Cardiac muscle cell (in vitro differentiated cells and primary cell): ENCODE data around the gene ALPL. TPM values are rescaled to one million over a fixed set of nuclear protein-coding genes. Genes with fewer than 3 reads are reported as not detected.
A peak's percentile ranks its signal among the peaks of the same experiment; 100 is the strongest.
"Not testable (repeated sequence)": the region's sequence is repeated elsewhere in the genome, so short reads cannot be mapped to it uniquely, and the experiment has no call there.

ENCODE experiments used
- DNase-seq, 2 donors: peaks; one replicate each; pipeline versions ENCODE4 v3.0.0 to v3.0.0-alpha.2; 2010 to 2017; ENCODE audit warnings: low read depth in 1 of 2, low spot score in 1 of 2
- H3K27ac ChIP-seq: fragments of 200-600 bp; sonication (generic); 2 replicates; pipeline ENCODE4 v1.5.1; 2016
- H3K27me3 ChIP-seq: fragments of 200-600 bp; sonication (generic); 2 replicates; pipeline ENCODE4 v1.6.0; 2016; ENCODE audit warnings: control low read depth
- H3K36me3 ChIP-seq: fragments of 200-600 bp; sonication (generic); 2 replicates; pipeline ENCODE4 v1.5.1; 2016; ENCODE audit warnings: control low read depth
- H3K4me1 ChIP-seq: fragments of 200-600 bp; sonication (generic); 2 replicates; pipeline ENCODE4 v1.8.1; 2017; ENCODE audit warnings: low read depth, mild to moderate bottlenecking, mixed run types
- H3K4me3 ChIP-seq: fragments of 200-600 bp; sonication (generic); 2 replicates; pipeline ENCODE4 v1.5.1; 2016; ENCODE audit warnings: mild to moderate bottlenecking
- H3K9me3 ChIP-seq: fragments of 200-600 bp; sonication (generic); 2 replicates; pipeline ENCODE4 v1.5.1; 2017; ENCODE audit warnings: low read depth, mild to moderate bottlenecking, control low read depth
- CTCF ChIP-seq: IDR thresholded peaks from 2 replicates; pipeline ENCODE4 v1.5.1; 2012; ENCODE audit warnings: low read depth, mild to moderate bottlenecking, low read length
- polyA plus RNA-seq: library from polyadenylated mRNA; unstranded; fragments of >200 nt; fragmentation: Nextera tagmentation; extraction: Ambion mirVana; gene quantifications from 2 replicates; pipeline ENCODE4 v1.2.1, GENCODE V29; 2016
- total RNA-seq: library from RNA; depleted of rRNA; stranded (reverse); fragments of >200 nt; gene quantifications from 2 replicates; pipeline ENCODE4 v1.2.3, GENCODE V29; 2016

The ALPL gene
- 0.27 and 0.67 TPM in 2 replicates for total RNA-seq
- polyA plus RNA-seq, result 0.21 and 0.77 TPM in 2 replicates

GRCh38 chr1:21509351-21510112 is at the start of gene ALPL:
ALPL (plus strand) TSS chr1:21509423; CDS start chr1:21554082, 44,659 bp downstream.
- H3K4me1 ChIP-seq, result no peaks in the 10 kb centered on the region
- peaks cover 32% of the 10 kb centered on the region for H3K27me3 ChIP-seq
- no peaks in the 10 kb centered on the region for H3K36me3 ChIP-seq
- H3K4me3 ChIP-seq, result peak within 1 kb of the TSS; percentile 23
- no peak for DNase-seq
- no peaks in the 10 kb centered on the region for H3K9me3 ChIP-seq
- no peak within 1 kb of the TSS for H3K27ac ChIP-seq
- TF ChIP-seq CTCF, result no peak

- H3K4me1 ChIP-seq, result not testable (repeated sequence)
Measured at GRCh38 chr1:21465127-21465526, 44.1 kb upstream of the ALPL start.

GRCh38 chr1:21467946-21468345 is 41.3 kb upstream of the ALPL start:
- H3K4me1 ChIP-seq, DNase-seq, H3K27me3 ChIP-seq, H3K4me3 ChIP-seq, H3K9me3 ChIP-seq, H3K27ac ChIP-seq, H3K36me3 ChIP-seq: not testable (repeated sequence)

More at GRCh38 chr1:21465127-21465526, 44.1 kb upstream of the ALPL start:
- DNase-seq, H3K36me3 ChIP-seq, H3K27me3 ChIP-seq, H3K27ac ChIP-seq, H3K4me3 ChIP-seq, H3K9me3 ChIP-seq: not testable (repeated sequence)

GRCh38 chr1:21468599-21468998 is 40.6 kb upstream of the ALPL start:
- Histone ChIP-seq H3K4me3 (no peak overlapping the region), H3K27me3 (no peaks in the 10 kb centered on the region), H3K4me1 (peaks cover 12% of the 10 kb centered on the region), H3K9me3 (no peaks in the 10 kb centered on the region), H3K36me3 (no peaks in the 10 kb centered on the region), H3K27ac (no peak overlapping the region)
- peak; percentile 57 for TF ChIP-seq CTCF
- DNase-seq, result peak; percentile 23 to 60

- no peak for DNase-seq
- peaks cover 16% of the 10 kb centered on the region for H3K4me1 ChIP-seq
- no peaks in the 10 kb centered on the region for H3K27me3 ChIP-seq
- H3K36me3 ChIP-seq, result no peaks in the 10 kb centered on the region
- H3K4me3 ChIP-seq, result no peak overlapping the region
- TF ChIP-seq CTCF, result no peak
- H3K9me3 ChIP-seq, result no peaks in the 10 kb centered on the region
- no peak overlapping the region for H3K27ac ChIP-seq
Measured at GRCh38 chr1:21469581-21469980, 39.6 kb upstream of the ALPL start.

GRCh38 chr1:21472861-21473260 is 36.4 kb upstream of the ALPL start:
- no peak for DNase-seq

More at GRCh38 chr1:21472861-21473260, 36.4 kb upstream of the ALPL start:
- peaks cover 2% of the 10 kb centered on the region for H3K27me3 ChIP-seq
- H3K36me3 ChIP-seq, result no peaks in the 10 kb centered on the region
- peaks cover 16% of the 10 kb centered on the region for H3K4me1 ChIP-seq
- H3K9me3 ChIP-seq, result no peaks in the 10 kb centered on the region
- H3K4me3 ChIP-seq, result no peak overlapping the region
- TF ChIP-seq CTCF, result no peak
- no peak overlapping the region for H3K27ac ChIP-seq
